H9 (cell line): ENCODE measurements around the gene COIL. TPM values are rescaled to one million over a fixed set of nuclear protein-coding genes. Genes with fewer than 3 reads are reported as not detected.

Experiments used
- DNase-seq: peaks from one replicate; pipeline ENCODE4 v3.0.0-alpha.2; 2017
- H2AFZ ChIP-seq: one replicate; pipeline ENCODE4 v1.6.1; 2013; ENCODE audit warnings: mild to moderate bottlenecking, low read length, control low read depth, moderate library complexity
- H2AK5ac ChIP-seq: 2 replicates; pipeline ENCODE4 v1.6.1; 2013; ENCODE audit warnings: low read length, control low read depth, mixed read lengths; ENCODE audit not compliant: insufficient read length
- H2BK120ac ChIP-seq: one replicate; pipeline ENCODE4 v1.6.1; 2013; ENCODE audit warnings: low read depth, mild to moderate bottlenecking, low read length, control low read depth, inconsistent platforms; ENCODE audit not compliant: poor library complexity, severe bottlenecking
- H2BK12ac ChIP-seq: 2 replicates; pipeline ENCODE4 v1.6.1; 2013; ENCODE audit warnings: low read length, control low read depth, mixed read lengths, low read depth; ENCODE audit not compliant: insufficient read length
- H2BK15ac ChIP-seq: 2 replicates; pipeline ENCODE4 v1.6.1; 2013; ENCODE audit warnings: low read depth, low read length, control low read depth
- H2BK20ac ChIP-seq: one replicate; pipeline ENCODE4 v1.6.1; 2013; ENCODE audit warnings: low read depth, mild to moderate bottlenecking, low read length, control low read depth, inconsistent platforms; ENCODE audit not compliant: poor library complexity, severe bottlenecking
- H2BK5ac ChIP-seq: 2 replicates; pipeline ENCODE4 v1.6.1; 2013; ENCODE audit warnings: low read length, control low read depth, mixed read lengths; ENCODE audit not compliant: insufficient read length
- H3K14ac ChIP-seq: 2 replicates; pipeline ENCODE4 v1.6.1; 2013; ENCODE audit warnings: low read length, control low read depth; ENCODE audit not compliant: insufficient read depth
- H3K18ac ChIP-seq: 2 replicates; pipeline ENCODE4 v1.6.1; 2013; ENCODE audit warnings: low read depth, mild to moderate bottlenecking, mixed read lengths, low read length, control low read depth; ENCODE audit not compliant: insufficient read length
- H3K23ac ChIP-seq: 2 replicates; pipeline ENCODE4 v1.6.1; 2013; ENCODE audit warnings: low read length, control low read depth, mixed read lengths, low read depth; ENCODE audit not compliant: insufficient read length
- H3K23me2 ChIP-seq: 2 replicates; pipeline ENCODE4 v1.6.1; 2013; ENCODE audit warnings: low read depth, mild to moderate bottlenecking, mixed read lengths, low read length, control low read depth; ENCODE audit not compliant: insufficient read length, poor library complexity, severe bottlenecking
- H3K27ac ChIP-seq: 2 replicates; pipeline ENCODE4 v1.5.1; 2013; ENCODE audit warnings: low read length, control low read depth, mixed read lengths, low read depth; ENCODE audit not compliant: insufficient read length
- H3K27me3 ChIP-seq: 2 replicates; pipeline ENCODE4 v1.6.1; 2013; ENCODE audit warnings: low read length, control low read depth, inconsistent platforms; ENCODE audit not compliant: insufficient read depth
- H3K4ac ChIP-seq: 2 replicates; pipeline ENCODE4 v1.6.1; 2013; ENCODE audit warnings: low read depth, mild to moderate bottlenecking, control low read depth, inconsistent platforms, low read length, moderate library complexity
- H3K4me1 ChIP-seq: 2 replicates; pipeline ENCODE4 v1.6.1; 2013; ENCODE audit warnings: low read length, control low read depth, inconsistent platforms; ENCODE audit not compliant: insufficient read depth
- H3K4me2 ChIP-seq: 2 replicates; pipeline ENCODE4 v1.6.1; 2013; ENCODE audit warnings: low read length, control low read depth, mixed read lengths; ENCODE audit not compliant: insufficient read length, insufficient read depth
- H3K56ac ChIP-seq: 2 replicates; pipeline ENCODE4 v1.6.1; 2013; ENCODE audit warnings: low read depth, mild to moderate bottlenecking, mixed read lengths, low read length, control low read depth; ENCODE audit not compliant: insufficient read length
- H3K79me1 ChIP-seq: 2 replicates; pipeline ENCODE4 v1.6.1; 2013; ENCODE audit warnings: low read depth, mild to moderate bottlenecking, moderate library complexity, low read length, control low read depth, inconsistent platforms; ENCODE audit not compliant: insufficient read depth, poor library complexity, severe bottlenecking
- H3K79me2 ChIP-seq: 2 replicates; pipeline ENCODE4 v1.6.1; 2013; ENCODE audit warnings: low read length, control low read depth, inconsistent platforms; ENCODE audit not compliant: insufficient read depth
- H3K9ac ChIP-seq: 2 replicates; pipeline ENCODE4 v1.6.1; 2013; ENCODE audit warnings: low read length, control low read depth, mixed read lengths; ENCODE audit not compliant: insufficient read length; ENCODE audit errors: extremely low read depth
- H3K9me3 ChIP-seq: one replicate; pipeline ENCODE4 v1.6.1; 2013; ENCODE audit warnings: low read depth, low read length, inconsistent platforms; ENCODE audit not compliant: control insufficient read depth
- H3T11ph ChIP-seq: one replicate; pipeline ENCODE4 v1.6.1; 2013; ENCODE audit warnings: mild to moderate bottlenecking, low read length, control low read depth, inconsistent platforms
- H4K20me1 ChIP-seq: one replicate; pipeline ENCODE4 v1.6.1; 2013; ENCODE audit not compliant: control insufficient read depth, insufficient read length, insufficient read depth
- H4K5ac ChIP-seq: 2 replicates; pipeline ENCODE4 v1.6.1; 2013; ENCODE audit warnings: low read depth, mild to moderate bottlenecking, mixed read lengths, low read length, control low read depth; ENCODE audit not compliant: insufficient read length
- H4K8ac ChIP-seq: replicated peaks from 2 replicates; pipeline ENCODE4 v1.6.1; 2013; ENCODE audit warnings: low read length, control low read depth, mixed read lengths, low read depth; ENCODE audit not compliant: insufficient read length
- H4K91ac ChIP-seq: 2 replicates; pipeline ENCODE4 v1.6.1; 2013; ENCODE audit warnings: low read depth, mild to moderate bottlenecking, moderate library complexity, mixed read lengths, low read length, control low read depth; ENCODE audit not compliant: insufficient read length
- H3K27ac Mint-ChIP-seq, 3 experiments: 2 replicates in 2 of 3; 3 replicates in 1 of 3; pipeline ENCODE4 v1.8.0; 2020 to 2021; ENCODE audit warnings: mixed read lengths in 3 of 3, mild to moderate bottlenecking in 1 of 3, moderate library complexity in 1 of 3
- H3K27me3 Mint-ChIP-seq: 2 replicates; pipeline ENCODE4 v1.8.0; 2021; ENCODE audit warnings: low read depth, mild to moderate bottlenecking, moderate library complexity, mixed read lengths
- H3K36me3 Mint-ChIP-seq, 3 experiments: 2 replicates in 2 of 3; 3 replicates in 1 of 3; pipeline ENCODE4 v1.8.0; 2020 to 2021; ENCODE audit warnings: low read depth in 3 of 3, mixed read lengths in 3 of 3; ENCODE audit not compliant: insufficient read depth in 1 of 3
- H3K4me1 Mint-ChIP-seq, 2 experiments: 2 replicates each; pipeline ENCODE4 v1.8.0; 2020; ENCODE audit warnings: mixed read lengths in 2 of 2
- H3K4me3 Mint-ChIP-seq, 2 experiments: 2 replicates in 1 of 2; 3 replicates in 1 of 2; pipeline ENCODE4 v1.8.0; 2020 to 2021; ENCODE audit warnings: mild to moderate bottlenecking in 2 of 2, mixed read lengths in 2 of 2, moderate library complexity in 1 of 2
- H3K9me3 Mint-ChIP-seq, 2 experiments: 2 replicates in 1 of 2; 3 replicates in 1 of 2; pipeline ENCODE4 v1.8.0; 2020; ENCODE audit warnings: mild to moderate bottlenecking in 2 of 2, mixed read lengths in 2 of 2, moderate library complexity in 1 of 2
- CTCF ChIP-seq: fragments of 200-600 bp; sonication (generic); conservative IDR thresholded peaks from 3 replicates; pipeline ENCODE4 v1.8.0; 2021; ENCODE audit warnings: antibody characterized with exemption, mild to moderate bottlenecking
- WGBS: extraction: QIAGEN DNeasy Blood & Tissue Kit; methylation state at CpG from one replicate; pipeline ENCODE4 v1.1.7; 2013; ENCODE audit warnings: missing lambda C conversion rate, low lambda C conversion rate, mixed read lengths; ENCODE audit not compliant: insufficient read length; ENCODE audit errors: extremely low coverage; 5-methylcytosine and 5-hydroxymethylcytosine counted together
- total RNA-seq: library from RNA; stranded (reverse); gene quantifications from 2 replicates; pipeline ENCODE4 v1.2.1, GENCODE V29; 2021

The COIL gene
- total RNA-seq, 1 experiment from 2014 or later = 21.5 TPM

DNA sequence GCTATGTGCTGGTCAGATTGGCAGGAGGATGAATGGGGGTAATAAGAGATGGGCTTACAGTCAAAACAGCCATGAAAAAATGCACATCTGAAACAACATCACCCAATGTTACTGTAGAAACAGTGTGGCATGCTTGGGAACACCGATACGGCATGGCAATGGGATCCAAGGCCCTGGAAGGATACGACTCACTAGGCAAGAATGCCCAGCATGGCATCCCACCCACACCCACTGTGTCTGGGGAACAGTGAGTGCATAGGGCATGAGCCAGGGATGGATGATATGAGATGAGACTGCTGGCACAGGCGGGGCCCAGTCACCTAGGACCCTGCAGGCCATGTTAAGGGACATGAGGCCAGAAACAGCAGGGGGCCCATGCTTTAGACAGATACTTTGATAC, 58.5 kb downstream of the COIL start:
- no peak overlapping the region for H4K8ac ChIP-seq
- H3K9ac ChIP-seq = no peak overlapping the region
- DNase-seq = no peak
- no peak overlapping the region for H2BK5ac ChIP-seq
- no peak overlapping the region for H3K4me2 ChIP-seq
- no peak overlapping the region for H4K91ac ChIP-seq
- no CpG with 5 or more reads among the region's 4 CpGs for WGBS
- H2AFZ ChIP-seq = no peak overlapping the region
- H4K5ac ChIP-seq = no peak overlapping the region
- Mint-ChIP-seq H3K4me3 (no peak overlapping the region), H3K4me1 (peaks cover 11 to 12% of the 10 kb centered on the region in 2 experiments), H3K9me3 (no peaks in the 10 kb centered on the region), H3K27ac (no peak overlapping the region), H3K27me3 (no peaks in the 10 kb centered on the region), H3K36me3 (peaks cover 41 to 83% (median 41%) of the 10 kb centered on the region in 3 experiments)
- H3K14ac ChIP-seq = no peak overlapping the region
- H3K27ac ChIP-seq = no peak overlapping the region
- no peak overlapping the region for H3K4ac ChIP-seq
- no peak overlapping the region for H3K18ac ChIP-seq
- H3T11ph ChIP-seq = no peak overlapping the region
- no peaks in the 10 kb centered on the region for H3K9me3 ChIP-seq
- no peak overlapping the region for H2BK20ac ChIP-seq
- H3K79me1 ChIP-seq = no peaks in the 10 kb centered on the region
- no peak overlapping the region for H3K23ac ChIP-seq
- no peaks in the 10 kb centered on the region; the same call in 1 of the 2 replicates for H3K27me3 ChIP-seq
- no peaks in the 10 kb centered on the region for H4K20me1 ChIP-seq
- no peaks in the 10 kb centered on the region for H3K79me2 ChIP-seq
- no peaks in the 10 kb centered on the region for H3K4me1 ChIP-seq
- no peak overlapping the region for H3K56ac ChIP-seq
- no peak overlapping the region for H2BK12ac ChIP-seq
- no peaks in the 10 kb centered on the region for H3K23me2 ChIP-seq
- no peak for TF ChIP-seq CTCF
- H2BK15ac ChIP-seq = no peak overlapping the region; the same call in 1 of the 2 replicates
- no peak overlapping the region for H2AK5ac ChIP-seq
- H2BK120ac ChIP-seq = no peak overlapping the region
